Measurements from ENCODE around the gene MMP8. TPM values are rescaled to one million over a fixed set of nuclear protein-coding genes. Genes with fewer than 3 reads are reported as not detected.

The MMP8 gene
- total RNA-seq, 4 donors from 2014 or later: 0.24 to 0.45 TPM; not detected in 2

GRCh38 chr11:102685754-102686153 lies 39.0 kb downstream of the MMP8 start:
- no peak for DNase-seq
- no peak for TF ChIP-seq POLR2A (IDR thresholded peaks at IDR 0.05)
- no peak for TF ChIP-seq CTCF (IDR thresholded peaks at IDR 0.05)
- no peaks in the 10 kb centered on the region for H3K9me3 ChIP-seq
- 90 to 94% methylated on average over 2 of the region's 2 CpGs for WGBS, 2 donors
- no peaks in the 10 kb centered on the region for H3K27me3 ChIP-seq
- intact Hi-C loops (cut with DNase I): no loop called here
- H3K36me3 ChIP-seq: no peaks in the 10 kb centered on the region
- H3K4me1 ChIP-seq: no peaks in the 10 kb centered on the region
- H3K4me3 ChIP-seq (replicated peaks in 1 of 3): no peak overlapping the region
- no peak overlapping the region for H3K27ac ChIP-seq

GRCh38 chr11:102685338-102685737 lies 39.4 kb downstream of the MMP8 start:
- no peaks in the 10 kb centered on the region for H3K36me3 ChIP-seq
- H3K27me3 ChIP-seq: no peaks in the 10 kb centered on the region
- 47 to 51% methylated on average over 3 of the region's 3 CpGs for WGBS, 2 donors
- intact Hi-C loops (cut with DNase I): no loop called here
- H3K9me3 ChIP-seq: no peaks in the 10 kb centered on the region
- TF ChIP-seq POLR2A (IDR thresholded peaks at IDR 0.05) (no peak), CTCF (IDR thresholded peaks at IDR 0.05) (no peak)
- H3K4me3 ChIP-seq (replicated peaks in 1 of 3): no peak overlapping the region
- no peak for DNase-seq
- H3K4me1 ChIP-seq: no peaks in the 10 kb centered on the region
- H3K27ac ChIP-seq: no peak overlapping the region

- TF ChIP-seq POLR2A (IDR thresholded peaks at IDR 0.05): no peak
- no peak for TF ChIP-seq CTCF (IDR thresholded peaks at IDR 0.05)
- WGBS, 2 donors: 78 to 80% methylated on average over 4 of the region's 4 CpGs
Observed at GRCh38 chr11:102683277-102683676, 41.5 kb downstream of the MMP8 start.

GRCh38 chr11:102680945-102681344 lies 43.8 kb downstream of the MMP8 start:
- Histone ChIP-seq H3K9me3 (no peaks in the 10 kb centered on the region), H3K27me3 (no peaks in the 10 kb centered on the region), H3K27ac (no peak overlapping the region), H3K4me1 (no peaks in the 10 kb centered on the region), H3K4me3 (replicated peaks in 1 of 3) (no peak overlapping the region), H3K36me3 (no peaks in the 10 kb centered on the region)
- no peak for DNase-seq
- intact Hi-C loops (cut with DNase I): no loop called here
- TF ChIP-seq POLR2A (IDR thresholded peaks at IDR 0.05) (no peak), CTCF (IDR thresholded peaks at IDR 0.05) (no peak)
- WGBS, 2 donors: 69 to 75% methylated on average over 1 of the region's 1 CpG

More at GRCh38 chr11:102683277-102683676, 41.5 kb downstream of the MMP8 start:
- H3K27me3 ChIP-seq: no peaks in the 10 kb centered on the region
- no peaks in the 10 kb centered on the region for H3K36me3 ChIP-seq
- no peaks in the 10 kb centered on the region for H3K4me1 ChIP-seq
- no peak overlapping the region for H3K4me3 ChIP-seq (replicated peaks in 1 of 3)
- no peak for DNase-seq
- intact Hi-C loops (cut with DNase I): no loop called here
- no peaks in the 10 kb centered on the region for H3K9me3 ChIP-seq
- no peak overlapping the region for H3K27ac ChIP-seq

GRCh38 chr11:102678022-102678421 lies 46.7 kb downstream of the MMP8 start:
- WGBS, 2 donors: 76 to 78% methylated on average over 2 of the region's 2 CpGs
- Histone ChIP-seq H3K27ac (no peak overlapping the region), H3K36me3 (no peaks in the 10 kb centered on the region), H3K9me3 (no peaks in the 10 kb centered on the region), H3K4me1 (no peaks in the 10 kb centered on the region), H3K4me3 (replicated peaks in 1 of 3) (no peak overlapping the region), H3K27me3 (no peaks in the 10 kb centered on the region)
- intact Hi-C loops (cut with DNase I): no loop called here
- DNase-seq: no peak
- TF ChIP-seq POLR2A (IDR thresholded peaks at IDR 0.05): no peak
- no peak for TF ChIP-seq CTCF (IDR thresholded peaks at IDR 0.05)

Measured in thyroid gland (tissue), 4 donors.